OCI-LY1 (cell line): ENCODE results near the gene ZSCAN10.

Experiments
- H2AFZ ChIP-seq: fragments of 200-600 bp; sonication (generic), shearing (Covaris generic); 2 replicates; pipeline ENCODE4 v1.6.0; 2014; ENCODE audit warnings: antibody characterized with exemption, mild to moderate bottlenecking, low read length
- H3F3A ChIP-seq: fragments of 200-600 bp; sonication (generic), shearing (Covaris generic); 2 replicates; pipeline ENCODE4 v1.6.0; 2014; ENCODE audit warnings: mild to moderate bottlenecking, antibody characterized with exemption, low read length, moderate library complexity; ENCODE audit not compliant: insufficient read depth
- H3K27ac ChIP-seq: fragments of 200-600 bp; sonication (generic); 2 replicates; pipeline ENCODE4 v1.5.1; 2014; ENCODE audit warnings: low read length, mixed run types, mild to moderate bottlenecking, low read depth; ENCODE audit not compliant: poor library complexity, severe bottlenecking
- H3K27me3 ChIP-seq: fragments of 200-600 bp; sonication (generic); 2 replicates; pipeline ENCODE4 v1.6.0; 2014; ENCODE audit warnings: antibody characterized with exemption, mild to moderate bottlenecking, low read length, moderate library complexity; ENCODE audit not compliant: insufficient read depth
- H3K36me3 ChIP-seq: fragments of 200-600 bp; sonication (generic); 2 replicates; pipeline ENCODE4 v1.6.1; 2014; ENCODE audit warnings: mild to moderate bottlenecking, antibody characterized with exemption, low read length, moderate library complexity, mixed read lengths; ENCODE audit not compliant: insufficient read depth
- H3K4me1 ChIP-seq: fragments of 200-600 bp; sonication (generic); 2 replicates; pipeline ENCODE4 v1.5.1; 2014; ENCODE audit warnings: mild to moderate bottlenecking, low read length, moderate library complexity; ENCODE audit not compliant: insufficient read depth, severe bottlenecking
- H3K4me2 ChIP-seq: fragments of 200-600 bp; sonication (generic), shearing (Covaris generic); 2 replicates; pipeline ENCODE4 v1.6.1; 2014; ENCODE audit warnings: low read length
- H3K4me3 ChIP-seq: fragments of 200-600 bp; sonication (generic); 2 replicates; pipeline ENCODE4 v1.5.1; 2014; ENCODE audit warnings: low read length, low read depth, mild to moderate bottlenecking, mixed read lengths; ENCODE audit not compliant: poor library complexity, severe bottlenecking
- H3K79me2 ChIP-seq: fragments of 200-600 bp; shearing (Covaris generic); 2 replicates; pipeline ENCODE4 v1.6.1; 2016; ENCODE audit warnings: mixed run types, low read length, mixed read lengths; ENCODE audit not compliant: insufficient read depth
- H3K9ac ChIP-seq: fragments of 200-600 bp; sonication (generic), shearing (Covaris generic); 2 replicates; pipeline ENCODE4 v1.6.1; 2014; ENCODE audit warnings: mild to moderate bottlenecking, low read length, mixed read lengths
- H3K9me2 ChIP-seq: fragments of 200-600 bp; sonication (generic), shearing (Covaris generic); 2 replicates; pipeline ENCODE4 v1.6.1; 2014; ENCODE audit warnings: low read depth, mild to moderate bottlenecking, low read length, mixed read lengths
- H3K9me3 ChIP-seq: fragments of 200-600 bp; shearing (Covaris generic); 2 replicates; pipeline ENCODE4 v1.6.1; 2014; ENCODE audit warnings: low read length, mixed read lengths
- H4K20me1 ChIP-seq: fragments of 200-600 bp; sonication (generic), shearing (Covaris generic); 2 replicates; pipeline ENCODE4 v1.6.0; 2016; ENCODE audit warnings: mild to moderate bottlenecking, low read length; ENCODE audit not compliant: insufficient read depth
- CTCF ChIP-seq: fragments of 200-600 bp; sonication (generic), shearing (Covaris generic); IDR thresholded peaks from 2 replicates; pipeline ENCODE4 v1.5.1; 2017; ENCODE audit warnings: mild to moderate bottlenecking, antibody characterized with exemption, low read length, moderate library complexity, mixed read lengths
- EZH2 ChIP-seq: fragments of 200-600 bp; sonication (generic), shearing (Covaris generic); IDR thresholded peaks from 2 replicates; pipeline ENCODE4 v1.8.0; 2017; ENCODE audit warnings: borderline replicate concordance, mixed run types, mild to moderate bottlenecking, antibody characterized with exemption, low read length, moderate library complexity, mixed read lengths

ZSCAN10 gene

GRCh38 chr16:3142770-3143169 is 43.7 kb upstream of the ZSCAN10 start:
- H3K9ac ChIP-seq = no peak overlapping the region
- H3K36me3 ChIP-seq = peaks cover 17% of the 10 kb centered on the region
- H3K9me2 ChIP-seq = no peaks in the 10 kb centered on the region
- H3K27ac ChIP-seq = no peak overlapping the region
- peaks cover 16% of the 10 kb centered on the region; the same call in 1 of the 2 replicates for H3K27me3 ChIP-seq
- no peaks in the 10 kb centered on the region for H3K79me2 ChIP-seq
- H3K4me2 ChIP-seq = no peak overlapping the region
- no peaks in the 10 kb centered on the region for H3K9me3 ChIP-seq
- no peak overlapping the region for H3K4me3 ChIP-seq
- H4K20me1 ChIP-seq = no peaks in the 10 kb centered on the region
- TF ChIP-seq EZH2 (no peak), CTCF (no peak)
- H2AFZ ChIP-seq = no peak overlapping the region
- H3K4me1 ChIP-seq = no peaks in the 10 kb centered on the region
- H3F3A ChIP-seq = no peaks in the 10 kb centered on the region

- Histone ChIP-seq H3K4me3 (no peak overlapping the region), H3F3A (no peaks in the 10 kb centered on the region), H3K9me3 (no peaks in the 10 kb centered on the region), H2AFZ (no peak overlapping the region), H3K27ac (no peak overlapping the region), H3K9ac (no peak overlapping the region), H3K36me3 (peaks cover 17% of the 10 kb centered on the region), H3K4me1 (no peaks in the 10 kb centered on the region), H3K4me2 (no peak overlapping the region), H3K79me2 (no peaks in the 10 kb centered on the region), H4K20me1 (no peaks in the 10 kb centered on the region), H3K9me2 (no peaks in the 10 kb centered on the region), H3K27me3 (peaks cover 16% of the 10 kb centered on the region; the same call in 1 of the 2 replicates)
- TF ChIP-seq EZH2 = no peak
These were observed 43.2 kb upstream of the ZSCAN10 start for GRCh38 chr16:3142327-3142726.

GRCh38 chr16:3141781-3142311 is 42.8 kb upstream of the ZSCAN10 start:
- Histone ChIP-seq H2AFZ (no peak overlapping the region), H3K9me3 (no peaks in the 10 kb centered on the region), H3K4me3 (no peak overlapping the region), H3K36me3 (peaks cover 17% of the 10 kb centered on the region), H3K27ac (no peak overlapping the region), H3K4me2 (no peak overlapping the region), H3K27me3 (peaks cover 16% of the 10 kb centered on the region; the same call in 1 of the 2 replicates), H3K9ac (no peak overlapping the region), H3K4me1 (no peaks in the 10 kb centered on the region), H3F3A (no peaks in the 10 kb centered on the region), H3K79me2 (no peaks in the 10 kb centered on the region), H3K9me2 (no peaks in the 10 kb centered on the region), H4K20me1 (no peaks in the 10 kb centered on the region)
- no peak for TF ChIP-seq EZH2
- no peak for TF ChIP-seq CTCF
